ENCODE results near the gene BIRC7. TPM values are rescaled to one million over a fixed set of nuclear protein-coding genes. Genes with fewer than 3 reads are reported as not detected.

The BIRC7 gene
- total and polyA plus RNA-seq, 5 donors = not detected

- DNase-seq (peak in 2 of 3 donors; percentile 9 to 20), ATAC-seq (no peak)
- no peak overlapping the region for H3K4me3 ChIP-seq (ENCODE audit: low read length)
- 97% methylated on average over 6 of the region's 6 CpGs for WGBS
- no peaks in the 10 kb centered on the region for H3K27me3 ChIP-seq (ENCODE audit: control insufficient read depth, insufficient read depth)
- H3K27ac ChIP-seq (ENCODE audit: low read length) = no peak overlapping the region
- H3K9me3 ChIP-seq (ENCODE audit: control insufficient read depth, low read length) = no peaks in the 10 kb centered on the region
- no peaks in the 10 kb centered on the region for H3K4me1 ChIP-seq (ENCODE audit: control insufficient read depth, insufficient read depth, low read length)
- intact Hi-C loops (cut with DNase I) = no loop called here
Measured at GRCh38 chr20:63280371-63280770, 44.7 kb downstream of the BIRC7 start.

GRCh38 chr20:63280929-63281545 lies 45.3 kb downstream of the BIRC7 start:
- no peaks in the 10 kb centered on the region for H3K9me3 ChIP-seq (ENCODE audit: control insufficient read depth, low read length)
- WGBS = 82% methylated on average over 19 of the region's 19 CpGs
- DNase-seq (peak in 2 of 3 donors; percentile 33 to 42), ATAC-seq (no peak)
- H3K27ac ChIP-seq (ENCODE audit: low read length) = no peak overlapping the region
- H3K4me1 ChIP-seq (ENCODE audit: control insufficient read depth, insufficient read depth, low read length) = no peaks in the 10 kb centered on the region
- no peak overlapping the region for H3K4me3 ChIP-seq (ENCODE audit: low read length)
- intact Hi-C loops (cut with DNase I) = no loop called here
- no peaks in the 10 kb centered on the region for H3K27me3 ChIP-seq (ENCODE audit: control insufficient read depth, insufficient read depth)

GRCh38 chr20:63281742-63282665 lies 46.3 kb downstream of the BIRC7 start:
- Histone ChIP-seq H3K4me3 (ENCODE audit: low read length) (no peak overlapping the region), H3K27ac (ENCODE audit: low read length) (no peak overlapping the region), H3K27me3 (ENCODE audit: control insufficient read depth, insufficient read depth) (no peaks in the 10 kb centered on the region), H3K4me1 (ENCODE audit: control insufficient read depth, insufficient read depth, low read length) (no peaks in the 10 kb centered on the region), H3K9me3 (ENCODE audit: control insufficient read depth, low read length) (no peaks in the 10 kb centered on the region)
- WGBS = 92% methylated on average over 38 of the region's 38 CpGs
- intact Hi-C loops (cut with DNase I) = no loop called here
- ATAC-seq (no peak), DNase-seq (peak; percentile 13 to 43 (median 42))

GRCh38 chr20:63282946-63283345 lies 47.2 kb downstream of the BIRC7 start:
- Histone ChIP-seq H3K4me1 (ENCODE audit: control insufficient read depth, insufficient read depth, low read length) (no peaks in the 10 kb centered on the region), H3K27ac (ENCODE audit: low read length) (no peak overlapping the region), H3K9me3 (ENCODE audit: control insufficient read depth, low read length) (no peaks in the 10 kb centered on the region), H3K27me3 (ENCODE audit: control insufficient read depth, insufficient read depth) (no peaks in the 10 kb centered on the region), H3K4me3 (ENCODE audit: low read length) (no peak overlapping the region)
- intact Hi-C loops (cut with DNase I) = no loop called here
- WGBS = 93% methylated on average over 17 of the region's 17 CpGs
- ATAC-seq = no peak
- peak in 1 of 3 donors; percentile 48 for DNase-seq

- no peak for ATAC-seq
- intact Hi-C loops (cut with DNase I) = no loop called here
- Histone ChIP-seq H3K27ac (ENCODE audit: low read length) (no peak overlapping the region), H3K4me1 (ENCODE audit: control insufficient read depth, insufficient read depth, low read length) (no peaks in the 10 kb centered on the region), H3K9me3 (ENCODE audit: control insufficient read depth, low read length) (no peaks in the 10 kb centered on the region), H3K27me3 (ENCODE audit: control insufficient read depth, insufficient read depth) (no peaks in the 10 kb centered on the region), H3K4me3 (ENCODE audit: low read length) (no peak overlapping the region)
- WGBS = 88% methylated on average over 33 of the region's 33 CpGs
- peak in 2 of 3 donors; percentile 21 to 46 for DNase-seq
Measured at GRCh38 chr20:63283397-63284082, 47.8 kb downstream of the BIRC7 start.

GRCh38 chr20:63284083-63284440 lies 48.4 kb downstream of the BIRC7 start:
- Histone ChIP-seq H3K9me3 (ENCODE audit: control insufficient read depth, low read length) (no peaks in the 10 kb centered on the region), H3K27me3 (ENCODE audit: control insufficient read depth, insufficient read depth) (no peaks in the 10 kb centered on the region), H3K4me3 (ENCODE audit: low read length) (no peak overlapping the region), H3K4me1 (ENCODE audit: control insufficient read depth, insufficient read depth, low read length) (no peaks in the 10 kb centered on the region), H3K27ac (ENCODE audit: low read length) (no peak overlapping the region)
- WGBS = 74% methylated on average over 14 of the region's 14 CpGs
- intact Hi-C loops (cut with DNase I) = no loop called here
- DNase-seq (no peak), ATAC-seq (no peak)

GRCh38 chr20:63284544-63284949 lies 48.8 kb downstream of the BIRC7 start:
- Histone ChIP-seq H3K9me3 (ENCODE audit: control insufficient read depth, low read length) (no peaks in the 10 kb centered on the region), H3K27ac (ENCODE audit: low read length) (no peak overlapping the region), H3K4me1 (ENCODE audit: control insufficient read depth, insufficient read depth, low read length) (no peaks in the 10 kb centered on the region), H3K27me3 (ENCODE audit: control insufficient read depth, insufficient read depth) (no peaks in the 10 kb centered on the region), H3K4me3 (ENCODE audit: low read length) (no peak overlapping the region)
- intact Hi-C loops (cut with DNase I) = no loop called here
- peak in 2 of 3 donors; percentile 42 to 48 for DNase-seq
- ATAC-seq = no peak
- WGBS = 85% methylated on average over 25 of the region's 25 CpGs

- 84% methylated on average over 13 of the region's 13 CpGs for WGBS
- no peak for ATAC-seq
- Histone ChIP-seq H3K4me1 (ENCODE audit: control insufficient read depth, insufficient read depth, low read length) (no peaks in the 10 kb centered on the region), H3K27me3 (ENCODE audit: control insufficient read depth, insufficient read depth) (no peaks in the 10 kb centered on the region), H3K4me3 (ENCODE audit: low read length) (no peak overlapping the region), H3K27ac (ENCODE audit: low read length) (no peak overlapping the region), H3K9me3 (ENCODE audit: control insufficient read depth, low read length) (no peaks in the 10 kb centered on the region)
- intact Hi-C loops (cut with DNase I) = no loop called here
- peak; percentile 12 to 55 (median 50) for DNase-seq
Measured at GRCh38 chr20:63284981-63285524, 49.3 kb downstream of the BIRC7 start.

- intact Hi-C loops (cut with DNase I) = no loop called here
- Histone ChIP-seq H3K4me3 (ENCODE audit: low read length) (no peak overlapping the region), H3K27ac (ENCODE audit: low read length) (no peak overlapping the region), H3K27me3 (ENCODE audit: control insufficient read depth, insufficient read depth) (no peaks in the 10 kb centered on the region), H3K4me1 (ENCODE audit: control insufficient read depth, insufficient read depth, low read length) (no peaks in the 10 kb centered on the region), H3K9me3 (ENCODE audit: control insufficient read depth, low read length) (no peaks in the 10 kb centered on the region)
- DNase-seq (peak; percentile 35 to 64 (median 56)), ATAC-seq (peak; percentile 4 to 17)
- 85% methylated on average over 44 of the region's 44 CpGs for WGBS
Measured at GRCh38 chr20:63285636-63286615, 50.2 kb downstream of the BIRC7 start.
